ENCODE measurements around the gene AIG1. TPM values are rescaled to one million over a fixed set of nuclear protein-coding genes. Genes with fewer than 3 reads are reported as not detected.
A peak's percentile ranks its signal among the peaks of the same experiment; 100 is the strongest.

Gene AIG1
- total and polyA plus RNA-seq, 2 donors (not counting 1 experiment from before 2014, with no cell fraction given) = 40.6 to 42.2 TPM

DNA sequence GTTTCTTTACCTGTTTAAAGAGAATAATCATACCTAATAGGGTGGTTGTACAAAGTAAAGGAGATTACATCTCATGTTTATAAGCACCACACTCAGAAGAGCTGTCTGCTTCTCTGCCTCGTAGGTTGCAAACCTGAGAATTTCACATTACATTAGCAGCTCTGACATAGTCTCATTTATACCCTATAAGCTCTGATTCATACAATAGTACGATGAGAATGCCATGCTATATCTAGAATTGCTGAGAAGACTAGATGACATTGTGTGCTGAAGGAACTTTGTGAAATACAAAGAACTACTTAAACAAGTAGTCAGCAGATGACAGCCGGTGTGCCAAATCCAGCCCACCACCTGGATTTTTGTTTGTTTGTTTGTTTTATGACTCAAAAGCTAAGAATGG lies 268.6 kb downstream of the AIG1 start:
- Histone ChIP-seq H3K27ac (ENCODE audit: insufficient read depth, low read length) (no peak overlapping the region), H3K4me1 (ENCODE audit: control insufficient read depth, extremely low read depth, insufficient read depth, low read length) (peaks cover 7% of the 10 kb centered on the region), H2AFZ (ENCODE audit: low read length) (no peak overlapping the region), H3K4me2 (ENCODE audit: extremely low read depth, insufficient read depth, low read length) (no peak overlapping the region), H3K36me3 (ENCODE audit: control insufficient read depth, insufficient read depth, low read length) (no peaks in the 10 kb centered on the region), H3K27me3 (ENCODE audit: control insufficient read depth, insufficient read depth, low read length) (no peaks in the 10 kb centered on the region), H3K9ac (ENCODE audit: insufficient read depth, low read length) (no peak overlapping the region), H4K20me1 (ENCODE audit: control insufficient read depth, extremely low read depth, insufficient read depth, low read length) (no peaks in the 10 kb centered on the region), H3K4me3 (replicated peaks in 1 of 4; ENCODE audit: control extremely low read depth in 1 of 4, insufficient read depth in 1 of 4, low read depth in 3 of 4, low read length in 4 of 4) (no peak overlapping the region), H3K79me2 (ENCODE audit: control insufficient read depth, insufficient read depth, low read length) (no peaks in the 10 kb centered on the region), H3K9me3 (ENCODE audit: control insufficient read depth, insufficient read depth, low read depth, low read length) (no peaks in the 10 kb centered on the region)
- TF ChIP-seq EZH2 (IDR thresholded peaks at IDR 0.05; ENCODE audit: low read length, missing control alignments) = no peak
- TF ChIP-seq, protein P1, sequence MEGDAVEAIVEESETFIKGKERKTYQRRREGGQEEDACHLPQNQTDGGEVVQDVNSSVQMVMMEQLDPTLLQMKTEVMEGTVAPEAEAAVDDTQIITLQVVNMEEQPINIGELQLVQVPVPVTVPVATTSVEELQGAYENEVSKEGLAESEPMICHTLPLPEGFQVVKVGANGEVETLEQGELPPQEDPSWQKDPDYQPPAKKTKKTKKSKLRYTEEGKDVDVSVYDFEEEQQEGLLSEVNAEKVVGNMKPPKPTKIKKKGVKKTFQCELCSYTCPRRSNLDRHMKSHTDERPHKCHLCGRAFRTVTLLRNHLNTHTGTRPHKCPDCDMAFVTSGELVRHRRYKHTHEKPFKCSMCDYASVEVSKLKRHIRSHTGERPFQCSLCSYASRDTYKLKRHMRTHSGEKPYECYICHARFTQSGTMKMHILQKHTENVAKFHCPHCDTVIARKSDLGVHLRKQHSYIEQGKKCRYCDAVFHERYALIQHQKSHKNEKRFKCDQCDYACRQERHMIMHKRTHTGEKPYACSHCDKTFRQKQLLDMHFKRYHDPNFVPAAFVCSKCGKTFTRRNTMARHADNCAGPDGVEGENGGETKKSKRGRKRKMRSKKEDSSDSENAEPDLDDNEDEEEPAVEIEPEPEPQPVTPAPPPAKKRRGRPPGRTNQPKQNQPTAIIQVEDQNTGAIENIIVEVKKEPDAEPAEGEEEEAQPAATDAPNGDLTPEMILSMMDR (conservative IDR thresholded peaks at IDR 0.05 in 1 of 2, IDR thresholded peaks at IDR 0.05 in 1 of 2; ENCODE audit: low read depth in 1 of 2, low read length in 2 of 2) = no peak
- peak in 1 of 2 donors; percentile 50 for DNase-seq (ENCODE audit: low read depth in 2 of 2)

DNA sequence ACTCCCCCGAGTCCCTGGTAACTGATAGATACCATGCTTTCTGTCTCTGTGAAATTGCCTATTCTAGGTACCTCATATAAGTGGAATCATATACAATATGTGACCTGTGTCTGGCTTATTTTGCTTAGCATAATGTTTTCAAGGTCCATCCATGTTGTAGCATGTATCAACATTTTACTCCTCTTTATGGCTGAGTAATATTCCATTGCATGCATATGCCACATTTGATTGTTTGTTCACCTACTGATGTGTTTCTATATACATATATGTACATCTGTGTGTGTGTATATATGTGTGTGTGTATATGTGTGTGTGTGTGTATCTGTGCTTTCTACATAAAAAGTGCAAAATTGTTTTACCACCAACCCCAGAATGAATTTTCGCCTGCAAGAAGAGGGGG lies 270.7 kb downstream of the AIG1 start:
- Histone ChIP-seq H3K9ac (ENCODE audit: insufficient read depth, low read length) (no peak overlapping the region), H3K79me2 (ENCODE audit: control insufficient read depth, insufficient read depth, low read length) (no peaks in the 10 kb centered on the region)

DNA sequence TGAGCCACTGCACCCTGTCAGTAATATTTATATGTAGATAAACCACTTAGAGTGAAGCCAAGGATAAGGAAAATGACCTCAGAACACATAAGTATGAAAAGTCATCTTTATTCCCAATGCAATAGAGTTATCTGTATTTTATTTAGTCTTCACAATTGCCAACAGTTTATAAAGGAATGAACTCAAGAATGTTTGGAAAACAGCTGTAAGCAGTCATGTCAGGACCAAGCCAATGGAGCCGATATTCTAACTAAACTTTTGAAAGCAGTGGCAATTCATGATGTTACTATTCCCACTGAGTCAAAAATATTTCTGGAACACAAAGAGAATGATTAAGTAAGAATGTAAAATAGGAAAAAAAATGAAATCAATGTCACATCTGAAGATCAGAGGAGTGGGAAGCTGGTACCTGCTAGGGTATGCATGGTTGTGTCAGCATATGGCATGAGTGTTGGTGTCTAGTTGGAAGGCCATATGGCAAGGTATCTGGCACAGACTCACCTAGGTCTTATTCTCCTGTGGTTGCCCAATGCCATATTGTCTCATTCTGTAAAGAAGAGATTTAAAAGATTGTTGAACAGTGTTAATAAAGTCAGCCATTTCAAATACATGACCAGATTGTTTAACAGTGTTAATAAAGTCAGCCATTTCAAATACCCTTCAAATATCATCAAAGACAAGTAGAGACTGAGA lies 271.6 kb downstream of the AIG1 start:
- no peak overlapping the region for H3K27ac ChIP-seq (ENCODE audit: insufficient read depth, low read length)

More for the DNA sequence above, 270.7 kb downstream of the AIG1 start:
- H3K9me3 ChIP-seq (ENCODE audit: control insufficient read depth, insufficient read depth, low read depth, low read length) = no peaks in the 10 kb centered on the region
- no peaks in the 10 kb centered on the region for H3K27me3 ChIP-seq (ENCODE audit: control insufficient read depth, insufficient read depth, low read length)
- no peak overlapping the region for H3K27ac ChIP-seq (ENCODE audit: insufficient read depth, low read length)
- H3K4me3 ChIP-seq (replicated peaks in 1 of 4; ENCODE audit: control extremely low read depth in 1 of 4, insufficient read depth in 1 of 4, low read depth in 3 of 4, low read length in 4 of 4) = no peak overlapping the region
- TF ChIP-seq EZH2 (IDR thresholded peaks at IDR 0.05; ENCODE audit: low read length, missing control alignments) = no peak
- TF ChIP-seq, protein P1 (conservative IDR thresholded peaks at IDR 0.05 in 1 of 2, IDR thresholded peaks at IDR 0.05 in 1 of 2; ENCODE audit: low read depth in 1 of 2, low read length in 2 of 2) = no peak
- no peak for DNase-seq (ENCODE audit: low read depth in 2 of 2)
- no peaks in the 10 kb centered on the region for H4K20me1 ChIP-seq (ENCODE audit: control insufficient read depth, extremely low read depth, insufficient read depth, low read length)
- H3K36me3 ChIP-seq (ENCODE audit: control insufficient read depth, insufficient read depth, low read length) = no peaks in the 10 kb centered on the region
- peaks cover 2% of the 10 kb centered on the region for H3K4me1 ChIP-seq (ENCODE audit: control insufficient read depth, extremely low read depth, insufficient read depth, low read length)
- H3K4me2 ChIP-seq (ENCODE audit: extremely low read depth, insufficient read depth, low read length) = no peak overlapping the region
- no peak overlapping the region for H2AFZ ChIP-seq (ENCODE audit: low read length)

More for the DNA sequence above, 271.6 kb downstream of the AIG1 start:
- TF ChIP-seq EZH2 (IDR thresholded peaks at IDR 0.05; ENCODE audit: low read length, missing control alignments) = no peak
- TF ChIP-seq, protein P1 (conservative IDR thresholded peaks at IDR 0.05 in 1 of 2, IDR thresholded peaks at IDR 0.05 in 1 of 2; ENCODE audit: low read depth in 1 of 2, low read length in 2 of 2) = no peak
- Histone ChIP-seq H4K20me1 (ENCODE audit: control insufficient read depth, extremely low read depth, insufficient read depth, low read length) (no peaks in the 10 kb centered on the region), H2AFZ (ENCODE audit: low read length) (no peak overlapping the region), H3K9ac (ENCODE audit: insufficient read depth, low read length) (no peak overlapping the region), H3K27me3 (ENCODE audit: control insufficient read depth, insufficient read depth, low read length) (no peaks in the 10 kb centered on the region), H3K36me3 (ENCODE audit: control insufficient read depth, insufficient read depth, low read length) (no peaks in the 10 kb centered on the region), H3K79me2 (ENCODE audit: control insufficient read depth, insufficient read depth, low read length) (no peaks in the 10 kb centered on the region), H3K4me2 (ENCODE audit: extremely low read depth, insufficient read depth, low read length) (no peak overlapping the region), H3K9me3 (ENCODE audit: control insufficient read depth, insufficient read depth, low read depth, low read length) (no peaks in the 10 kb centered on the region), H3K4me3 (replicated peaks in 1 of 4; ENCODE audit: control extremely low read depth in 1 of 4, insufficient read depth in 1 of 4, low read depth in 3 of 4, low read length in 4 of 4) (no peak overlapping the region), H3K4me1 (ENCODE audit: control insufficient read depth, extremely low read depth, insufficient read depth, low read length) (peaks cover 2% of the 10 kb centered on the region)
- DNase-seq (ENCODE audit: low read depth in 2 of 2) = no peak
